ENCODE measurements around the gene LCE7A.

LCE7A gene

GRCh38 chr1:152842556-152842955, 17.2 kb upstream of the LCE7A start, which contains the start of gene LCE6A (continued):
- TF ChIP-seq, protein P1, sequence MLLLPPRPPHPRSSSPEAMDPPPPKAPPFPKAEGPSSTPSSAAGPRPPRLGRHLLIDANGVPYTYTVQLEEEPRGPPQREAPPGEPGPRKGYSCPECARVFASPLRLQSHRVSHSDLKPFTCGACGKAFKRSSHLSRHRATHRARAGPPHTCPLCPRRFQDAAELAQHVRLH (tag by site-specific recombination; IDR thresholded peaks at IDR 0.05): no peak
- TF ChIP-seq ZNF184 (tag by site-specific recombination; IDR thresholded peaks at IDR 0.05) (no peak), ZNF843 (tag by site-specific recombination; IDR thresholded peaks at IDR 0.05) (no peak), ZNF157 (tag by site-specific recombination; IDR thresholded peaks at IDR 0.05) (no peak), ZNF624 (tag by site-specific recombination; IDR thresholded peaks at IDR 0.05) (no peak), ZNF350 (tag by site-specific recombination; IDR thresholded peaks at IDR 0.05) (no peak), CTCF (tag by site-specific recombination; IDR thresholded peaks at IDR 0.05) (no peak), ZBTB48 (tag by site-specific recombination; IDR thresholded peaks at IDR 0.05) (no peak)

GRCh38 chr1:152855661-152856060, 4.1 kb upstream of the LCE7A start:
- H3K36me3 ChIP-seq (ENCODE audit: control insufficient read depth in 2 of 2, insufficient read depth in 1 of 2, low read length in 2 of 2): no peaks in the 10 kb centered on the region
- CTCF ChIA-PET: interaction anchor here (3.2 kb wide), 1 partner anchor 14 kb away, joined by 17 read pairs; no protein-coding TSS in a partner anchor
- H3K4me1 ChIP-seq (ENCODE audit: control insufficient read depth, insufficient read depth, low read length): no peaks in the 10 kb centered on the region
- H3K4me3 ChIP-seq (ENCODE audit: low read depth, low read length): no peak overlapping the region
- H3K9me3 ChIP-seq (ENCODE audit: control insufficient read depth, insufficient read depth, low read depth, low read length): no peaks in the 10 kb centered on the region
- H3K27ac ChIP-seq (ENCODE audit: extremely low read depth, low read depth, low read length): no peak overlapping the region
- POLR2A ChIA-PET: no interaction called here
- TF ChIP-seq GLIS2 (tag by site-specific recombination; IDR thresholded peaks at IDR 0.05) (no peak), ZNF624 (tag by site-specific recombination; IDR thresholded peaks at IDR 0.05) (no peak), ZNF518A (tag by site-specific recombination; conservative IDR thresholded peaks at IDR 0.05; ENCODE audit: low read depth) (no peak), ZNF626 (tag by site-specific recombination; IDR thresholded peaks at IDR 0.05) (no peak), ZXDB (tag by site-specific recombination; IDR thresholded peaks at IDR 0.05) (no peak), ZNF26 (tag by site-specific recombination; IDR thresholded peaks at IDR 0.05) (no peak), ZSCAN4 (tag by site-specific recombination; IDR thresholded peaks at IDR 0.05) (no peak), ZNF394 (tag by site-specific recombination; IDR thresholded peaks at IDR 0.05; ENCODE audit: borderline replicate concordance) (no peak), ZNF366 (tag by site-specific recombination; conservative IDR thresholded peaks at IDR 0.05) (no peak), ZNF621 (tag by site-specific recombination; IDR thresholded peaks at IDR 0.05) (no peak), ZNF555 (tag by site-specific recombination; conservative IDR thresholded peaks at IDR 0.05) (no peak), ZFP69B (tag by site-specific recombination; IDR thresholded peaks at IDR 0.05) (no peak), ZNF561 (tag by site-specific recombination; IDR thresholded peaks at IDR 0.05; ENCODE audit: borderline replicate concordance) (no peak), ZNF677 (tag by site-specific recombination; IDR thresholded peaks at IDR 0.05) (no peak), ZNF560 (tag by site-specific recombination; IDR thresholded peaks at IDR 0.05; ENCODE audit: borderline replicate concordance) (no peak), GLI4 (tag by site-specific recombination; IDR thresholded peaks at IDR 0.05) (no peak), ZNF350 (tag by site-specific recombination; IDR thresholded peaks at IDR 0.05) (no peak), TCF7L2 (IDR thresholded peaks at IDR 0.05; ENCODE audit: borderline replicate concordance, low read depth, low read length) (no peak)
